IMR-90 (cell line): ENCODE measurements around the gene IFIH1. TPM values are rescaled to one million over a fixed set of nuclear protein-coding genes. Genes with fewer than 3 reads are reported as not detected.

Experiments used
- ATAC-seq: fragments of 200-7000 bp; cut with Tn5 transposase; 2 replicates; pipeline ENCODE4 v1.9.1; 2020; ENCODE audit warnings: low read depth, mild to moderate bottlenecking, moderate library complexity
- BruUV-seq: library from RNA; stranded (reverse); fragments of 400-500 nt; replicated peaks from 2 replicates; lab custom pipeline; 2021; lab: Mats Ljungman, UMichigan
- CTCF ChIA-PET: fragments of 300-600 bp; formaldehyde crosslinking; extraction: SDS; loops from one replicate; lab custom pipeline; 2021; ENCODE audit warnings: antibody characterized with exemption; lab: Yijun Ruan, JAX
- POLR2A ChIA-PET: fragments of 300-600 bp; sonication (Branson Sonifier 250); formaldehyde crosslinking; loops from one replicate; lab custom pipeline; 2022; ENCODE audit warnings: antibody characterized with exemption; ENCODE audit not compliant: unreplicated experiment; lab: Charles Lee
- DNase-seq: peaks from one replicate; pipeline ENCODE4 v3.0.0; 2013
- H2AFZ ChIP-seq: replicated peaks from 2 replicates; pipeline ENCODE3; 2013; ENCODE audit warnings: low read length, mild to moderate bottlenecking; ENCODE audit not compliant: poor library complexity
- H2AK5ac ChIP-seq: 2 replicates; pipeline ENCODE4 v1.6.1; 2013; ENCODE audit warnings: low read depth, low read length, inconsistent platforms
- H2AK9ac ChIP-seq: replicated peaks from 2 replicates; pipeline ENCODE3; 2013; ENCODE audit warnings: mild to moderate bottlenecking, low read depth, low read length, moderate library complexity; ENCODE audit not compliant: poor library complexity
- H2BK120ac ChIP-seq: 2 replicates; pipeline ENCODE4 v1.6.1; 2013; ENCODE audit warnings: low read depth, low read length, inconsistent platforms
- H2BK15ac ChIP-seq: 3 replicates; pipeline ENCODE4 v1.6.1; 2013; ENCODE audit warnings: low read depth, low read length, inconsistent platforms
- H2BK20ac ChIP-seq: 2 replicates; pipeline ENCODE4 v1.6.1; 2013; ENCODE audit warnings: low read depth, mild to moderate bottlenecking, inconsistent platforms, low read length, moderate library complexity
- H2BK5ac ChIP-seq: 2 replicates; pipeline ENCODE4 v1.6.1; 2013; ENCODE audit warnings: mild to moderate bottlenecking, low read depth, low read length, inconsistent platforms; ENCODE audit not compliant: poor library complexity, severe bottlenecking
- H3K14ac ChIP-seq: replicated peaks from 2 replicates; pipeline ENCODE4 v1.6.1; 2013; ENCODE audit warnings: low read depth, low read length, inconsistent platforms
- H3K18ac ChIP-seq: 2 replicates; pipeline ENCODE4 v1.6.1; 2013; ENCODE audit warnings: low read depth, low read length, control low read depth
- H3K23ac ChIP-seq: 2 replicates; pipeline ENCODE4 v1.6.1; 2013; ENCODE audit warnings: low read depth, low read length, inconsistent platforms
- H3K27ac ChIP-seq: 2 replicates; pipeline ENCODE4 v1.5.1; 2013; ENCODE audit warnings: mild to moderate bottlenecking, control low read depth, low read length; ENCODE audit not compliant: insufficient read depth
- H3K27me3 ChIP-seq: 2 replicates; pipeline ENCODE4 v1.6.1; 2013; ENCODE audit warnings: low read length; ENCODE audit not compliant: control insufficient read depth, insufficient read depth
- H3K36me3 ChIP-seq: 2 replicates; pipeline ENCODE4 v1.6.1; 2013; ENCODE audit warnings: low read length, mixed read lengths; ENCODE audit not compliant: control insufficient read depth, insufficient read depth
- H3K4ac ChIP-seq: 2 replicates; pipeline ENCODE4 v1.6.1; 2013; ENCODE audit warnings: low read depth, low read length, inconsistent platforms
- H3K4me1 ChIP-seq: 2 replicates; pipeline ENCODE4 v1.6.1; 2013; ENCODE audit warnings: low read length, mixed read lengths; ENCODE audit not compliant: control insufficient read depth, insufficient read depth
- H3K4me2 ChIP-seq: 2 replicates; pipeline ENCODE4 v1.6.1; 2013; ENCODE audit warnings: low read depth, mild to moderate bottlenecking, control low read depth, low read length, moderate library complexity
- H3K4me3 ChIP-seq: 2 replicates; pipeline ENCODE4 v1.5.1; 2013; ENCODE audit warnings: low read depth, mild to moderate bottlenecking, control low read depth, low read length, moderate library complexity; ENCODE audit not compliant: insufficient read depth
- H3K56ac ChIP-seq: 2 replicates; pipeline ENCODE4 v1.6.1; 2013; ENCODE audit warnings: low read length, inconsistent platforms; ENCODE audit not compliant: insufficient read depth; ENCODE audit errors: extremely low read depth
- H3K79me1 ChIP-seq, 2 experiments: 2 replicates each; pipeline ENCODE4 v1.6.1; 2013; ENCODE audit warnings: low read length in 2 of 2, inconsistent platforms in 1 of 2, low read depth in 1 of 2
- H3K9ac ChIP-seq: 2 replicates; pipeline ENCODE4 v1.6.1; 2013; ENCODE audit warnings: low read depth, low read length, control low read depth
- H3K9me1 ChIP-seq: 2 replicates; pipeline ENCODE4 v1.6.1; 2013; ENCODE audit warnings: low read length, inconsistent platforms; ENCODE audit not compliant: insufficient read depth
- H3K9me3 ChIP-seq: 2 replicates; pipeline ENCODE4 v1.6.1; 2013; ENCODE audit warnings: low read length; ENCODE audit not compliant: control insufficient read depth, insufficient read depth
- H4K20me1 ChIP-seq: 2 replicates; pipeline ENCODE4 v1.6.1; 2013; ENCODE audit warnings: low read length, inconsistent platforms; ENCODE audit not compliant: insufficient read depth
- H4K5ac ChIP-seq: 2 replicates; pipeline ENCODE4 v1.6.1; 2013; ENCODE audit warnings: mild to moderate bottlenecking, low read depth, low read length, control low read depth
- H4K8ac ChIP-seq, 2 experiments: 2 replicates each; pipeline ENCODE4 v1.6.1; 2013; ENCODE audit warnings: low read depth in 2 of 2, low read length in 2 of 2, control low read depth in 1 of 2, inconsistent platforms in 1 of 2
- H4K91ac ChIP-seq: 2 replicates; pipeline ENCODE4 v1.6.1; 2013; ENCODE audit warnings: low read depth, low read length, inconsistent platforms; ENCODE audit not compliant: insufficient read depth
- MXI1 ChIP-seq: IDR thresholded peaks from 2 replicates; pipeline ENCODE4 v1.6.1; 2012; ENCODE audit warnings: low read depth, mild to moderate bottlenecking, low read length, moderate library complexity, borderline replicate concordance
- RAD21 ChIP-seq: IDR thresholded peaks from 2 replicates; pipeline ENCODE4 v1.6.1; 2012; ENCODE audit warnings: low read length, improper control_type of control experiment
- RFX5 ChIP-seq: IDR thresholded peaks from 2 replicates; pipeline ENCODE4 v1.8.0; 2012; ENCODE audit warnings: low read depth, mild to moderate bottlenecking, low read length, moderate library complexity
- SMC3 ChIP-seq: fragments of 150-350 bp; IDR thresholded peaks from 2 replicates; pipeline ENCODE4 v1.6.1; 2016; ENCODE audit warnings: low read depth, mild to moderate bottlenecking, antibody characterized with exemption, low read length, moderate library complexity
- WGBS, 2 experiments: methylation state at CpG; one replicate each; pipeline versions ENCODE4 v1.1.5 to v1.1.7; 2013; ENCODE audit warnings: missing lambda C conversion rate in 2 of 2; ENCODE audit not compliant: insufficient read length in 1 of 2; ENCODE audit errors: extremely low coverage in 2 of 2; 5-methylcytosine and 5-hydroxymethylcytosine counted together
- dilution Hi-C: fragments of 300-500 bp; cut with HindIII; formaldehyde crosslinking; loops from one replicate; pipeline ENCODE4 v1.14.3; 2018; ENCODE audit warnings: low sequenced_read_pairs; ENCODE audit not compliant: unreplicated experiment
- in situ Hi-C: fragments of 300-500 bp; cut with MboI; formaldehyde crosslinking; loops from 3 replicates; pipeline ENCODE4 v1.14.3; 2019; ENCODE audit warnings: low sequenced_read_pairs, inconsistent platforms, mixed read lengths
- intact Hi-C: fragments of 100-400 bp; cut with micrococcal nuclease; formaldehyde crosslinking; loops from 2 replicates; pipeline ENCODE4 v1.10.0; 2022
- polyA plus RNA-seq, 3 experiments: library from polyadenylated mRNA; depleted of rRNA; stranded (reverse); fragments of >200 nt; gene quantifications; 2 replicates each; pipeline ENCODE4 v1.2.3, GENCODE V29; 2012; ENCODE audit warnings: low replicate concordance in 1 of 3
- total RNA-seq: library from RNA; depleted of rRNA; stranded (reverse); fragments of >200 nt; gene quantifications from 2 replicates; pipeline ENCODE4 v1.2.3, GENCODE V29; 2012

Gene IFIH1
- total and polyA plus RNA-seq, 2 of the 4 experiments (the other 2 are of a cell fraction): 1.3 to 1.4 TPM

GRCh38 chr2:162305901-162306300, 12.6 kb downstream of the IFIH1 start:
- Histone ChIP-seq H3K9me1 (no peaks in the 10 kb centered on the region; the same call in 1 of the 2 replicates), H3K9me3 (no peaks in the 10 kb centered on the region), H3K4ac (no peak overlapping the region), H2AFZ (no peak overlapping the region), H2AK9ac (no peak overlapping the region), H3K18ac (no peak overlapping the region), H2BK20ac (no peak overlapping the region), H3K9ac (no peak overlapping the region), H3K4me2 (no peak overlapping the region), H3K4me3 (no peak overlapping the region), H4K5ac (no peak overlapping the region), H3K23ac (no peak overlapping the region), H4K8ac (no peak overlapping the region), H2AK5ac (no peak overlapping the region), H4K20me1 (no peaks in the 10 kb centered on the region), H2BK5ac (no peak overlapping the region), H2BK120ac (no peak overlapping the region), H4K91ac (no peak overlapping the region), H3K4me1 (no peaks in the 10 kb centered on the region), H3K79me1 (no peaks in the 10 kb centered on the region), H2BK15ac (no peak overlapping the region), H3K56ac (no peak overlapping the region), H3K36me3 (no peaks in the 10 kb centered on the region), H3K14ac (no peak overlapping the region), H3K27me3 (no peaks in the 10 kb centered on the region), H3K27ac (no peak overlapping the region)
- DNase-seq: no peak
- no peak for TF ChIP-seq SMC3
- TF ChIP-seq MXI1: no peak
- TF ChIP-seq RAD21: no peak
- no peak for TF ChIP-seq RFX5
- no peak for ATAC-seq
- intact Hi-C loops (no loop called here), dilution Hi-C loops (no loop called here), in situ Hi-C loops (loop anchor here (10.0 to 25.0 kb wide), 2 partner anchors 319 to 721 kb away; no protein-coding TSS in a partner anchor)
- ChIA-PET POLR2A (no interaction called here), CTCF (interaction anchor here (1.0 kb wide), 1 partner anchor 8 kb away, joined by 4 read pairs; no protein-coding TSS in a partner anchor)
- no TSS peak for BruUV-seq
- no CpG with 5 or more reads among the region's 3 CpGs for WGBS, 2 experiments
